ENCODE data around the gene PPP1R3E.
A peak's percentile ranks its signal among the peaks of the same experiment; 100 is the strongest.

The PPP1R3E gene

DNA sequence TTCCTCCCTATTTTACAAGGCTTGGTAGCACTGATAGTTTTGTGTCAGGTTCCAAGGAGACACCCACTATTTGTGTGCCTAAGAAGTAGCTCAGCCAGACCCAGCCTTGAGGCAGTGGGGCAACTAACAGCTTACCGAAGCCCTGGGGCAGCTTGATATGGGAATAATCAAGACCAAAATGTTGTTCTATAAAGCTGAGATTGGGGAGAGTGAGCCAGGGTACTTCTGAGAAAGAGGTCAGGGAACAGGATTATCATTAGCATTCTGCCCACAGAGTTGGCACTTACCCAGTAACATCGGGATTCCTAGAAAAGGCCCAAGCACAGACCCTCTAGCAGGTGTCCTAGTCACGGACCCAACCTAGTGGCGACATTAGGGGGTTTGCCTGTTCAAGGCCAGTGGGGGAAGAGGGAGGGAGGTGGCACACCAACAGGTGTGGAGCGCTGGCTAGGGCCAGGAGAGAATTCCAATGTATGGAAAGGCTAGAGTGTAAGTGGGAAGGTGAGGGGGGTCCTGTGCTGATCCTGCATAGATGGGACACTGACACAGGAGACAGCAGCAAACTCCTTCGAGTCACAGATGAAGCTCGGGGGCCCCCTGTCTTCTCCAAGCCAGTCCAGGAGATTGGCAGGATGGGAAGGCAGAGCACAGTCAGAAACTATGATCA is 4.9 kb downstream of the PPP1R3E start:
- no peak overlapping the region for H3K27ac ChIP-seq
- TF ChIP-seq, protein P1, sequence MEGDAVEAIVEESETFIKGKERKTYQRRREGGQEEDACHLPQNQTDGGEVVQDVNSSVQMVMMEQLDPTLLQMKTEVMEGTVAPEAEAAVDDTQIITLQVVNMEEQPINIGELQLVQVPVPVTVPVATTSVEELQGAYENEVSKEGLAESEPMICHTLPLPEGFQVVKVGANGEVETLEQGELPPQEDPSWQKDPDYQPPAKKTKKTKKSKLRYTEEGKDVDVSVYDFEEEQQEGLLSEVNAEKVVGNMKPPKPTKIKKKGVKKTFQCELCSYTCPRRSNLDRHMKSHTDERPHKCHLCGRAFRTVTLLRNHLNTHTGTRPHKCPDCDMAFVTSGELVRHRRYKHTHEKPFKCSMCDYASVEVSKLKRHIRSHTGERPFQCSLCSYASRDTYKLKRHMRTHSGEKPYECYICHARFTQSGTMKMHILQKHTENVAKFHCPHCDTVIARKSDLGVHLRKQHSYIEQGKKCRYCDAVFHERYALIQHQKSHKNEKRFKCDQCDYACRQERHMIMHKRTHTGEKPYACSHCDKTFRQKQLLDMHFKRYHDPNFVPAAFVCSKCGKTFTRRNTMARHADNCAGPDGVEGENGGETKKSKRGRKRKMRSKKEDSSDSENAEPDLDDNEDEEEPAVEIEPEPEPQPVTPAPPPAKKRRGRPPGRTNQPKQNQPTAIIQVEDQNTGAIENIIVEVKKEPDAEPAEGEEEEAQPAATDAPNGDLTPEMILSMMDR (conservative IDR thresholded peaks at IDR 0.05) = no peak

- H3K27ac ChIP-seq = no peak overlapping the region
- TF ChIP-seq, protein P1 (conservative IDR thresholded peaks at IDR 0.05) = no peak
Measured at GRCh38 chr14:23297096-23297495, 5.6 kb downstream of the PPP1R3E start.

DNA sequence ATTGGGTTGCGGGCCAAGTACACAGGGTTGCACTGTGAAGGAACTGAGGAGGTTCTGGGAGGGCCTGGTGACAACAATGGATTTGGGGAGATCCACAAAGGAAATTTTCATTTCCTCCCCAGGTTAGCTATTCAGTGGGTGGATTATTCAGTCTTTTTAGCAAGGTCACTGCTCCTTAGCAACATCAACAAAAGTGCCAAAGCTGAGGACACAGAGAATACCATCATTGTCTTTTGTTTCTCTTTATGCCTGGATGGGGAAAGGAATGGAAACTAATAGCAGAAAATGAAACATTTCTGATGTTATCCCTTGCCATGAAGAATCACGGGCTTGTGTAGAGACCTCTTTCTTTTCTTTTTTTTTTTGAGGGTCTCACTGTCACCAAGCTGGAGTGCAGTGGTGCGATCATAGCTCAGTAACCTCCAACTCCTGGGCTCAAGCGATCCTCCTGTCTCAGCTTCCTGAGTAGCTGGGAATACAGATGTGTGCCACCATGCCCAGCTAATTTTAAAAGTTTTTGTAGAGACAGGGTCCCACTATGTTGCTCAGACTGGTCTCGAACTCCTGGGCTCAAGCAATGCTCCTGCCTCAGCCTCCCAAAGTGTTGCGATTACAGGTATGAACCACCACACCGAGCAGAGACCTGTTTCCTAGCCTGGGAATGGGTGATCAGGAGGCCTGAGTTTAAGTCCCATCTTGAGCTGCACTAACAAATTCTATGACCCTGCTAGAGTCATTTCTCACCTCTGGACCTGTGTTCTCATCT is 6.5 kb downstream of the PPP1R3E start:
- H3K27ac ChIP-seq = no peak overlapping the region
- TF ChIP-seq, protein P1 (conservative IDR thresholded peaks at IDR 0.05) = no peak

- TF ChIP-seq, protein P1 (conservative IDR thresholded peaks at IDR 0.05) = peak; percentile 92
- no peak overlapping the region; the same call in 1 of the 2 replicates for H3K27ac ChIP-seq
Measured at GRCh38 chr14:23294734-23295561, 7.7 kb downstream of the PPP1R3E start.

DNA sequence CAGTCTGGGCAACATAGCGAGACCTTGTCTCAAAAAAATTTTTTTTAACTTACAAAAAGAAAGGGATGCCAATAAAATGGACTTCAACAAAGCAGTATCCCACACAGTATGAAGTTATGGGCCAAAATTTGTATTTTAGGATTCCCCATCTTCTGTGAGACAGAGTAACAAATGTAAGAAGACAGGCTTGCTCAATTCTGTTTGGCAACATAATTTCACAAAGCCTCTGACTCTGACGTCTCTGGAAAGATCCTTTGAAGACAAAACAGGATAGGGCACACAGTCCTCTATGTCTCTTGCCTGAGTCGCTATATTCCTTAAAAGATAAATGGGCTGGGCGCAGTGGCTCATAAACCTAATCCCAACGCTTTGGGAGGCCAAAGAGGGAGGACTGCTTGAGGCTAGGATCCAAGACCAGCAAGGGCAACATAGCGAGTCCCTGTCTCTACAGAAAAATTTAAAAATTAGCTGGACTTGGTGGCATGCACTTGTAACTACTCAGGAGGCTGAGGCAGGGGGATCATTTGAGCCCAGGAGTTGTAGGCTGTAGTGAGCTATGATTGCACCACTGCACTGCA is 15.7 kb downstream of the PPP1R3E start:
- peak overlapping the region; percentile 79 for H3K27ac ChIP-seq
- TF ChIP-seq, protein P1 (conservative IDR thresholded peaks at IDR 0.05) = no peak

GRCh38 chr14:23286020-23286901 is 16.4 kb downstream of the PPP1R3E start, which contains the start of gene HOMEZ:
HOMEZ (minus strand) TSS chr14:23286132; CDS start chr14:23285952, 180 bp downstream.
- H3K27ac ChIP-seq = peak within 1 kb of the TSS; percentile 79
- TF ChIP-seq, protein P1 (conservative IDR thresholded peaks at IDR 0.05) = no peak
